WERI-Rb-1 (cell line): Measurements from ENCODE around the gene RELN.
"Not testable (repeated sequence)": the region's sequence is repeated elsewhere in the genome, so short reads cannot be mapped to it uniquely, and the experiment has no call there.

ENCODE experiments used
- DNase-seq: peaks from one replicate; pipeline ENCODE4 v3.0.0-alpha.2; 2020
- H3K27ac ChIP-seq: fragments of 250-450 bp; sonication (Bioruptor Pico); 2 replicates; pipeline ENCODE4 v1.5.1; 2020; ENCODE audit warnings: mild to moderate bottlenecking, moderate library complexity
- H3K27me3 ChIP-seq: fragments of 250-450 bp; sonication (Bioruptor Pico); 2 replicates; pipeline ENCODE4 v1.5.1; 2021; ENCODE audit warnings: mild to moderate bottlenecking, low read depth, moderate library complexity; ENCODE audit not compliant: insufficient read depth, severe bottlenecking
- H3K36me3 ChIP-seq: fragments of 250-450 bp; sonication (Bioruptor Pico); 2 replicates; pipeline ENCODE4 v1.5.1; 2020; ENCODE audit warnings: mild to moderate bottlenecking, moderate library complexity
- H3K4me3 ChIP-seq: 2 replicates; pipeline ENCODE4 v1.5.1; 2011; ENCODE audit warnings: low read depth, mild to moderate bottlenecking, control low read depth, low read length
- H3K9me3 ChIP-seq: fragments of 250-450 bp; sonication (Bioruptor Pico); 2 replicates; pipeline ENCODE4 v1.5.1; 2021; ENCODE audit warnings: mild to moderate bottlenecking, moderate library complexity; ENCODE audit not compliant: severe bottlenecking
- CTCF ChIP-seq: IDR thresholded peaks from 2 replicates; pipeline ENCODE4 v1.5.1; 2011; ENCODE audit warnings: low read depth, mild to moderate bottlenecking, control low read depth, inconsistent platforms, low read length

RELN gene

DNA sequence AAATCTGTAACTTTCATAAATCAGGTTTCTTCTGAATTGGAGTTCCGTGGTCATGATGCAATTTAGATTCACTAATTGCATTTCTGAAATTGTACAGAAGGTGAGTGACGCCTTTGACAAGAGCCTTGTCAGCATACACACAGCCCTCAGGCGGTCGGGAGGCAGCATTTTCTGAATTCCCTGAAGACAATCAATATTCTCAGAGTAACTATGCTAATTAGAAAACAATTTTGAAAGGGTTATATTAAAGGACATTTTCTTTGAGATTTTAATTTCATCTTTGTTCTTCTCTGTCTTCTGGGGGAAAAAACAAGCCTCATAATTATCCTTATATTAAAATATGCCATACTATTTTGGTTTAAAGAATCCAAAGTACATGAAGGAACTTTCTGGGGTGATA lies 488.3 kb downstream of the RELN start:
- no peak for TF ChIP-seq CTCF
- H3K4me3 ChIP-seq = no peak overlapping the region
- no peaks in the 10 kb centered on the region for H3K9me3 ChIP-seq
- no peaks in the 10 kb centered on the region for H3K27me3 ChIP-seq
- DNase-seq = no peak
- H3K36me3 ChIP-seq = no peaks in the 10 kb centered on the region
- H3K27ac ChIP-seq = no peak overlapping the region

- TF ChIP-seq CTCF = no peak
- Histone ChIP-seq H3K36me3 (no peaks in the 10 kb centered on the region), H3K27ac (no peak overlapping the region), H3K4me3 (no peak overlapping the region), H3K9me3 (no peaks in the 10 kb centered on the region), H3K27me3 (no peaks in the 10 kb centered on the region)
- no peak for DNase-seq
Measured at GRCh38 chr7:103499976-103500375, 489.5 kb downstream of the RELN start.

GRCh38 chr7:103487419-103487818 lies 502.0 kb downstream of the RELN start:
- DNase-seq = no peak
- TF ChIP-seq CTCF = no peak
- Histone ChIP-seq H3K27ac (no peak overlapping the region), H3K9me3 (no peaks in the 10 kb centered on the region), H3K27me3 (no peaks in the 10 kb centered on the region), H3K36me3 (no peaks in the 10 kb centered on the region), H3K4me3 (no peak overlapping the region)

DNA sequence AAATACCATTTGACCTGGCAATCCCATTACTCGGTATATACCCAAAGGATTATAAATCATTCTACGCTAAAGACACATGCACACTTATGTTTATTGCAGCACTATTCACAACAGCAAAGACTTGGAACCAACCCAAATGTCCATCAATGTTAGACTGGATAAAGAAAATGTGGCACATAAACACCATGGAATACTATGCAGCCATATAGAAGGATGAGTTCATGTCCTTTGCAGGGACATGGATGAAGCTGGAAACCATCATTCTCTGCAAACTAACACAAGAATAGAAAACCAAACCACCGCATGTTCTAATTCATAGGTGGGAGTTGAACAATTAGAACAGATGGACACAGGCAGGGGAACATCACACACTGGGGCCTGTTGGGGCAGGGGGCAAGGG lies 502.6 kb downstream of the RELN start:
- DNase-seq, H3K27ac ChIP-seq, H3K4me3 ChIP-seq, H3K36me3 ChIP-seq, H3K9me3 ChIP-seq, H3K27me3 ChIP-seq: not testable (repeated sequence)

- Histone ChIP-seq H3K27ac (no peak overlapping the region), H3K27me3 (no peaks in the 10 kb centered on the region), H3K4me3 (no peak overlapping the region), H3K36me3 (no peaks in the 10 kb centered on the region), H3K9me3 (no peaks in the 10 kb centered on the region)
- TF ChIP-seq CTCF = no peak
- DNase-seq = no peak
Measured at GRCh38 chr7:103480771-103481170, 508.7 kb downstream of the RELN start.

DNA sequence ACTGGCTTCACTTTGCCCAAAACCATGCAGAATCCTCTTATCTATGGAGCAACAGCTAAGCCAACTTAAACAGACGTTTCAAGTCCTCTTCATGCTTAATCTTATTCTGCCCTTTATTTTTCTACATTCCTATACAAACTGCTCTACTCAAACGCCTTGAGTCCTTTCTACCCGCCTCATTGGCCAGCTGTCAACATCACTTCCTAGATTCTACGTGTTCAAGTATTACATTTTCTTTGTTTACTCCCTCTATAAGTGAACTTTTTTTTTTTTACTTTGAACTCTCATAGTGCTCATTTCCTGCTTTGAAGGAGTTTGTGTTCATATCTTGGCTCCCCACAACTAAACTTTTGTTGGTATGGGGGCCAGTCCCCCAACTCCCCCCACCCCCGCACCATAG lies 514.5 kb downstream of the RELN start:
- no peak for TF ChIP-seq CTCF
- H3K36me3 ChIP-seq = no peaks in the 10 kb centered on the region
- H3K27ac ChIP-seq = no peak overlapping the region
- no peak for DNase-seq
- H3K4me3 ChIP-seq = no peak overlapping the region
- H3K27me3 ChIP-seq = no peaks in the 10 kb centered on the region
- H3K9me3 ChIP-seq = no peaks in the 10 kb centered on the region
